HFFc6 (cell line): ENCODE results near the gene MRPL33. TPM values are rescaled to one million over a fixed set of nuclear protein-coding genes. Genes with fewer than 3 reads are reported as not detected.
"Not testable (repeated sequence)": the region's sequence is repeated elsewhere in the genome, so short reads cannot be mapped to it uniquely, and the experiment has no call there.

ENCODE experiments used
- DNase-seq: peaks from one replicate; pipeline ENCODE4 v3.0.0-alpha.2; 2018
- H3K27ac Mint-ChIP-seq: 2 replicates; pipeline ENCODE4 v1.8.0; 2020; ENCODE audit warnings: mild to moderate bottlenecking, mixed read lengths
- H3K27me3 Mint-ChIP-seq: 2 replicates; pipeline ENCODE4 v1.8.0; 2021; ENCODE audit warnings: mild to moderate bottlenecking, moderate library complexity, mixed read lengths; ENCODE audit not compliant: insufficient read depth
- H3K36me3 Mint-ChIP-seq: 2 replicates; pipeline ENCODE4 v1.8.0; 2021; ENCODE audit warnings: low read depth, mixed read lengths
- H3K4me1 Mint-ChIP-seq: 2 replicates; pipeline ENCODE4 v1.8.0; 2020; ENCODE audit warnings: low read depth, mixed read lengths
- H3K4me3 Mint-ChIP-seq: 2 replicates; pipeline ENCODE4 v1.8.0; 2020; ENCODE audit warnings: mild to moderate bottlenecking, moderate library complexity, mixed read lengths
- H3K9me3 Mint-ChIP-seq: 2 replicates; pipeline ENCODE4 v1.8.0; 2020; ENCODE audit warnings: mild to moderate bottlenecking, mixed read lengths
- CTCF ChIP-seq: fragments of 200-600 bp; sonication (generic); IDR thresholded peaks from 2 replicates; pipeline ENCODE4 v1.5.0; 2021; ENCODE audit warnings: antibody characterized with exemption, mild to moderate bottlenecking
- total RNA-seq, 6 experiments: library from RNA; stranded (reverse); fragmentation: NEBNext Ultra II Directional; extraction: Animal tissue kit (Norgen Biotek cat#: 25700); gene quantifications; 2 replicates in 1 of 6; 3 replicates in 5 of 6; pipeline ENCODE4 v1.2.3, GENCODE V29; 2021

Gene MRPL33
- total RNA-seq, 6 experiments from 2014 or later, result 106 to 151 (median 128) TPM

- H3K27ac Mint-ChIP-seq, result peak overlapping the region; percentile 93
- no peaks in the 10 kb centered on the region for H3K9me3 Mint-ChIP-seq
- no peak for TF ChIP-seq CTCF
- no peak overlapping the region for H3K4me3 Mint-ChIP-seq
- DNase-seq, result peak; percentile 23
- no peaks in the 10 kb centered on the region for H3K36me3 Mint-ChIP-seq
- H3K27me3 Mint-ChIP-seq, result peaks cover 2% of the 10 kb centered on the region
- peaks cover 39% of the 10 kb centered on the region for H3K4me1 Mint-ChIP-seq
Observed at GRCh38 chr2:27762951-27763906, 8.3 kb upstream of the MRPL33 start.

- no peak overlapping the region; the same call in 1 of the 2 replicates for H3K27ac Mint-ChIP-seq
- H3K4me1 Mint-ChIP-seq, result peaks cover 39% of the 10 kb centered on the region
- H3K9me3 Mint-ChIP-seq, result no peaks in the 10 kb centered on the region
- no peak for DNase-seq
- TF ChIP-seq CTCF, result no peak
- no peaks in the 10 kb centered on the region for H3K36me3 Mint-ChIP-seq
- H3K27me3 Mint-ChIP-seq, result peaks cover 2% of the 10 kb centered on the region
- H3K4me3 Mint-ChIP-seq, result no peak overlapping the region
Observed at GRCh38 chr2:27763907-27764267, 7.6 kb upstream of the MRPL33 start.

GRCh38 chr2:27764526-27764925 is 7.0 kb upstream of the MRPL33 start:
- not testable (repeated sequence) for H3K4me3 Mint-ChIP-seq, H3K27me3 Mint-ChIP-seq, H3K36me3 Mint-ChIP-seq, H3K27ac Mint-ChIP-seq, DNase-seq, H3K9me3 Mint-ChIP-seq
- H3K4me1 Mint-ChIP-seq, result peaks cover 39% of the 10 kb centered on the region

GRCh38 chr2:27765621-27766286 is 5.8 kb upstream of the MRPL33 start:
- peaks cover 2% of the 10 kb centered on the region for H3K27me3 Mint-ChIP-seq
- no peak overlapping the region for H3K27ac Mint-ChIP-seq
- peaks cover 32% of the 10 kb centered on the region for H3K4me1 Mint-ChIP-seq
- H3K36me3 Mint-ChIP-seq, result no peaks in the 10 kb centered on the region
- DNase-seq, result no peak
- TF ChIP-seq CTCF, result no peak
- H3K4me3 Mint-ChIP-seq, result no peak overlapping the region
- no peaks in the 10 kb centered on the region for H3K9me3 Mint-ChIP-seq

- Mint-ChIP-seq H3K27me3 (peaks cover 2% of the 10 kb centered on the region), H3K4me1 (peaks cover 32% of the 10 kb centered on the region), H3K27ac (no peak overlapping the region), H3K36me3 (no peaks in the 10 kb centered on the region), H3K4me3 (no peak overlapping the region), H3K9me3 (no peaks in the 10 kb centered on the region)
- DNase-seq, result no peak
- no peak for TF ChIP-seq CTCF
Observed at GRCh38 chr2:27766287-27766661, 5.2 kb upstream of the MRPL33 start.

- DNase-seq, result no peak
- TF ChIP-seq CTCF, result no peak
- peak overlapping the region; percentile 99 for H3K4me3 Mint-ChIP-seq
- H3K27ac Mint-ChIP-seq, result peak overlapping the region; percentile 97
- H3K36me3 Mint-ChIP-seq, result peaks cover 32% of the 10 kb centered on the region
- H3K4me1 Mint-ChIP-seq, result peaks cover 42% of the 10 kb centered on the region
- no peaks in the 10 kb centered on the region for H3K9me3 Mint-ChIP-seq
- H3K27me3 Mint-ChIP-seq, result no peaks in the 10 kb centered on the region; the same call in 1 of the 2 replicates
Observed at GRCh38 chr2:27771202-27771547, 344 bp upstream of the MRPL33 start.
